Upper lobe of right lung (tissue), 1 donor: ENCODE results near the gene PHF2. TPM values are rescaled to one million over a fixed set of nuclear protein-coding genes. Genes with fewer than 3 reads are reported as not detected.

ENCODE experiments used
- microRNA-seq: library from miRNA; unstranded; fragments of <30 nt; microRNA quantifications from one replicate; pipeline ENCODE4 v1.2.0, GENCODE V29; 2020; ENCODE audit warnings: borderline microRNAs expressed
- total RNA-seq: library from RNA; stranded (reverse); fragmentation: NEBNext Ultra II Directional; extraction: Animal tissue kit (Norgen Biotek cat#: 25700); gene quantifications from one replicate; pipeline ENCODE4 v1.2.1, GENCODE V29; 2021
- donor health status: DM: no; HTN: yes; CAD: no; lungs with severe emphysema.

Gene PHF2
- total RNA-seq, 1 donor from 2014 or later, result 37.0 TPM

Small RNAs within 50 kb of the gene (microRNA-seq; reads per million reads assigned to microRNA genes)
- gene MIR548AU, result not detected

Other genes starting within 250 kb of the PHF2 start
- 109 TPM for gene FAM120A, start 124.9 kb upstream of the PHF2 start, total RNA-seq
- 46.0 TPM for gene FAM120AOS, start 123.0 kb upstream of the PHF2 start, total RNA-seq